GM19240 (cell line): ENCODE measurements around the gene ANKMY1.

Experiments
- DNase-seq: peaks from one replicate; pipeline ENCODE4 v3.0.0; 2011; ENCODE audit warnings: low spot score; ENCODE audit not compliant: insufficient read length

Gene ANKMY1

GRCh38 chr2:240436683-240437550, 120.9 kb downstream of the ANKMY1 start:
- DNase-seq, result no peak

GRCh38 chr2:240435948-240436682, 121.7 kb downstream of the ANKMY1 start:
- DNase-seq, result no peak

- DNase-seq, result no peak
Observed at GRCh38 chr2:240435457-240435947, 122.3 kb downstream of the ANKMY1 start, which contains the start of gene GPC1. TSS of gene GPC1 (plus strand) at chr2:240435663. CDS start at chr2:240435919, 256 bp downstream.

- DNase-seq, result peak; percentile 78
Observed at GRCh38 chr2:240434728-240435456, 122.9 kb downstream of the ANKMY1 start.

GRCh38 chr2:240433973-240434727, 123.6 kb downstream of the ANKMY1 start:
- no peak for DNase-seq

GRCh38 chr2:240432820-240433801, 124.7 kb downstream of the ANKMY1 start:
- no peak for DNase-seq

- no peak for DNase-seq
Observed at GRCh38 chr2:240432430-240432819, 125.4 kb downstream of the ANKMY1 start.

GRCh38 chr2:240431661-240432424, 125.9 kb downstream of the ANKMY1 start:
- DNase-seq, result no peak

GRCh38 chr2:240431271-240431660, 126.5 kb downstream of the ANKMY1 start:
- DNase-seq, result no peak

GRCh38 chr2:240430595-240430994, 127.2 kb downstream of the ANKMY1 start:
- DNase-seq, result no peak

GRCh38 chr2:240429872-240430491, 127.8 kb downstream of the ANKMY1 start:
- DNase-seq, result no peak
